ENCODE measurements around the gene POMGNT2.

Gene POMGNT2

GRCh38 chr3:43089081-43089480 lies 16.8 kb downstream of the POMGNT2 start:
- ChIA-PET CTCF (interaction anchor here (0.8 to 2.2 kb wide), 2 partner anchors 11 kb away, joined by 5 to 8 read pairs; no protein-coding TSS in a partner anchor), POLR2A (no interaction called here)
- TF ChIP-seq CTCF (IDR thresholded peaks at IDR 0.05; ENCODE audit: control extremely low read depth, extremely low read depth, low read depth, missing control alignments), result no peak
- no peak for DNase-seq (ENCODE audit: extremely low spot score)

GRCh38 chr3:43087249-43087776 lies 18.6 kb downstream of the POMGNT2 start:
- no peak for TF ChIP-seq CTCF (IDR thresholded peaks at IDR 0.05; ENCODE audit: control extremely low read depth, extremely low read depth, low read depth, missing control alignments)
- POLR2A ChIA-PET, result no interaction called here

GRCh38 chr3:43086460-43087165 lies 19.3 kb downstream of the POMGNT2 start:
- POLR2A ChIA-PET, result no interaction called here
- DNase-seq (ENCODE audit: extremely low spot score), result no peak
- no peak for TF ChIP-seq CTCF (IDR thresholded peaks at IDR 0.05; ENCODE audit: control extremely low read depth, extremely low read depth, low read depth, missing control alignments)
- CTCF ChIA-PET, result interaction anchor here (2.2 kb wide), 1 partner anchor 8 kb away, joined by 8 read pairs; no protein-coding TSS in a partner anchor

More at GRCh38 chr3:43087249-43087776, 18.6 kb downstream of the POMGNT2 start:
- CTCF ChIA-PET, result interaction anchor here (1.3 to 2.2 kb wide), 2 partner anchors 9 kb away, joined by 6 to 8 read pairs; no protein-coding TSS in a partner anchor
- no peak for DNase-seq (ENCODE audit: extremely low spot score)

GRCh38 chr3:43082457-43082856 lies 23.4 kb downstream of the POMGNT2 start:
- DNase-seq (ENCODE audit: extremely low spot score), result no peak
- TF ChIP-seq CTCF (IDR thresholded peaks at IDR 0.05; ENCODE audit: control extremely low read depth, extremely low read depth, low read depth, missing control alignments), result no peak
- CTCF ChIA-PET, result no interaction called here
- POLR2A ChIA-PET, result no interaction called here

GRCh38 chr3:43081796-43082195 lies 24.1 kb downstream of the POMGNT2 start:
- DNase-seq (ENCODE audit: extremely low spot score), result no peak
- CTCF ChIA-PET, result no interaction called here

More at GRCh38 chr3:43081796-43082195, 24.1 kb downstream of the POMGNT2 start:
- POLR2A ChIA-PET, result no interaction called here
- no peak for TF ChIP-seq CTCF (IDR thresholded peaks at IDR 0.05; ENCODE audit: control extremely low read depth, extremely low read depth, low read depth, missing control alignments)

Measured in GM10248 (cell line).